HCT116 (cell line): ENCODE results near the gene MACROH2A1. TPM values are rescaled to one million over a fixed set of nuclear protein-coding genes. Genes with fewer than 3 reads are reported as not detected.

Experiments used
- ATAC-seq: fragments of 200-7000 bp; cut with Tn5 transposase; 2 replicates; pipeline ENCODE4 v1.9.1; 2020; ENCODE audit warnings: mild to moderate bottlenecking, moderate library complexity
- BruUV-seq: library from RNA; stranded (reverse); fragments of 400-500 nt; replicated peaks from 2 replicates; lab custom pipeline; 2021; lab: Mats Ljungman, UMichigan
- CTCF ChIA-PET: fragments of 300-600 bp; sonication (Branson Sonifier 250); formaldehyde crosslinking; loops from one replicate; lab custom pipeline; 2021; ENCODE audit warnings: antibody characterized with exemption; lab: Charles Lee
- POLR2A ChIA-PET: fragments of 300-600, 350-600 bp; sonication (Branson Sonifier 250); formaldehyde crosslinking; loops from one replicate; lab custom pipeline; 2021; ENCODE audit warnings: antibody characterized with exemption; lab: Charles Lee
- RAD21 ChIA-PET, 2 experiments: fragments of 300-600 bp; sonication (Branson Sonifier 250); formaldehyde crosslinking; loops; one replicate each; lab custom pipeline; 2023; ENCODE audit warnings: low total read pairs in 2 of 2; ENCODE audit not compliant: uncharacterized antibody in 2 of 2, unreplicated experiment in 2 of 2, low non-redundant PET in 1 of 2; lab: Charles Lee
- DNase-seq: peaks from one replicate; pipeline ENCODE4 v3.0.0-alpha.2; 2010; ENCODE audit warnings: low read depth, low spot score
- H2AFZ ChIP-seq: fragments of 200-600 bp; shearing (Covaris generic), sonication (generic); 2 replicates; pipeline ENCODE4 v1.6.1; 2017; ENCODE audit warnings: low read depth, mixed run types, mixed read lengths, antibody characterized with exemption, low read length; ENCODE audit not compliant: poor library complexity, severe bottlenecking
- H3K27ac ChIP-seq: 2 replicates; pipeline ENCODE4 v1.5.1; 2012; ENCODE audit warnings: low read depth, low read length
- H3K27me3 ChIP-seq: fragments of 200-600 bp; sonication (generic); 2 replicates; pipeline ENCODE4 v1.6.1; 2016; ENCODE audit warnings: mixed run types, low read length, mixed read lengths; ENCODE audit not compliant: insufficient read depth
- H3K36me3 ChIP-seq, 2 experiments: fragments of 200-500 bp in 1 of 2; fragments of 200-600 bp in 1 of 2; sonication (Bioruptor generic) in 1 of 2; sonication (generic) in 1 of 2; 2 replicates each; pipeline versions ENCODE4 v1.5.1 to v1.6.1; 2014 to 2016; ENCODE audit warnings: low read length in 2 of 2, inconsistent platforms in 1 of 2, mixed read lengths in 1 of 2, mixed run types in 1 of 2; ENCODE audit not compliant: insufficient read depth in 2 of 2, control insufficient read depth in 1 of 2
- H3K4me1 ChIP-seq, 2 experiments: fragments of 200-600 bp in 1 of 2; sonication (generic) in 1 of 2; 2 replicates each; pipeline versions ENCODE4 v1.5.1 to v1.6.1; 2012 to 2017; ENCODE audit warnings: low read length in 2 of 2, inconsistent platforms in 1 of 2, mild to moderate bottlenecking in 1 of 2, mixed read lengths in 1 of 2, mixed run types in 1 of 2, moderate library complexity in 1 of 2; ENCODE audit not compliant: insufficient read depth in 2 of 2, control insufficient read depth in 1 of 2
- H3K4me2 ChIP-seq: fragments of 200-600 bp; sonication (generic); 2 replicates; pipeline ENCODE4 v1.6.1; 2017; ENCODE audit warnings: mixed run types, low read length, mixed read lengths
- H3K4me3 ChIP-seq, 2 experiments: fragments of 200-600 bp in 1 of 2; sonication (generic) in 1 of 2; replicated peaks in 1 of 2; 2 replicates each; pipeline ENCODE4 v1.5.1; 2011 to 2016; ENCODE audit warnings: low read length in 2 of 2, control low read depth in 1 of 2, low read depth in 1 of 2, mild to moderate bottlenecking in 1 of 2, mixed read lengths in 1 of 2, mixed run types in 1 of 2
- H3K79me2 ChIP-seq: fragments of 200-600 bp; sonication (generic); 2 replicates; pipeline ENCODE4 v1.6.1; 2017; ENCODE audit warnings: mild to moderate bottlenecking, mixed run types, low read length, moderate library complexity, mixed read lengths; ENCODE audit not compliant: insufficient read depth
- H3K9ac ChIP-seq: fragments of 200-600 bp; sonication (generic); 2 replicates; pipeline ENCODE4 v1.6.1; 2016; ENCODE audit warnings: low read length, mixed read lengths
- H3K9me2 ChIP-seq: fragments of 200-600 bp; sonication (generic), shearing (Covaris generic); 2 replicates; pipeline ENCODE4 v1.6.1; 2017; ENCODE audit warnings: mixed run types, mild to moderate bottlenecking, moderate library complexity; ENCODE audit not compliant: insufficient read depth
- H3K9me3 ChIP-seq, 2 experiments: fragments of 200-500 bp in 1 of 2; fragments of 200-600 bp in 1 of 2; sonication (Bioruptor generic) in 1 of 2; sonication (generic) in 1 of 2; 2 replicates each; pipeline ENCODE4 v1.6.1; 2014 to 2017; ENCODE audit warnings: low read length in 2 of 2, mixed read lengths in 2 of 2, inconsistent platforms in 1 of 2, low read depth in 1 of 2, mild to moderate bottlenecking in 1 of 2, mixed run types in 1 of 2, moderate library complexity in 1 of 2; ENCODE audit not compliant: control insufficient read depth in 1 of 2, insufficient read depth in 1 of 2
- H4K20me1 ChIP-seq: fragments of 200-600 bp; sonication (generic), shearing (Covaris generic); 2 replicates; pipeline ENCODE4 v1.6.1; 2017; ENCODE audit warnings: mixed run types, mild to moderate bottlenecking, moderate library complexity; ENCODE audit not compliant: insufficient read depth
- ATF3 ChIP-seq: IDR thresholded peaks from 2 replicates; pipeline ENCODE4 v1.6.1; 2012
- CBX3 ChIP-seq: IDR thresholded peaks from 2 replicates; pipeline ENCODE4 v1.6.1; 2012; ENCODE audit warnings: low read depth
- ELF1 ChIP-seq: IDR thresholded peaks from 2 replicates; pipeline ENCODE4 v1.6.1; 2012; ENCODE audit warnings: low read depth, borderline replicate concordance
- EZH2 ChIP-seq: fragments of 200-600 bp; sonication (generic); IDR thresholded peaks from 2 replicates; pipeline ENCODE4 v1.6.1; 2017; ENCODE audit warnings: antibody characterized with exemption, mixed run types
- EZH2phosphoT487 ChIP-seq: fragments of 200-600 bp; IDR thresholded peaks from 2 replicates; pipeline ENCODE4 v1.6.1; 2018; ENCODE audit warnings: antibody characterized with exemption, borderline replicate concordance
- FOSL1 ChIP-seq: IDR thresholded peaks from 2 replicates; pipeline ENCODE4 v1.6.1; 2012; ENCODE audit warnings: low read depth
- JUND ChIP-seq: IDR thresholded peaks from 2 replicates; pipeline ENCODE4 v1.6.1; 2012
- POLR2AphosphoS5 ChIP-seq: IDR thresholded peaks from 2 replicates; pipeline ENCODE4 v1.6.1; 2011; ENCODE audit warnings: mild to moderate bottlenecking, low read depth, low read length, moderate library complexity
- RAD21 ChIP-seq: IDR thresholded peaks from 2 replicates; pipeline ENCODE4 v1.6.1; 2012; ENCODE audit warnings: low read depth, mild to moderate bottlenecking
- SIN3A ChIP-seq: IDR thresholded peaks from 2 replicates; pipeline ENCODE4 v1.6.1; 2012; ENCODE audit warnings: low read depth
- SRF ChIP-seq: IDR thresholded peaks from 2 replicates; pipeline ENCODE4 v1.6.1; 2012; ENCODE audit warnings: low read depth
- TCF7L2 ChIP-seq: IDR thresholded peaks from 2 replicates; pipeline ENCODE4 v1.7.0; 2011; ENCODE audit warnings: borderline replicate concordance, inconsistent platforms; ENCODE audit not compliant: insufficient read depth, insufficient read length; ENCODE audit errors: extremely low read depth
- ZBTB33 ChIP-seq: IDR thresholded peaks from 2 replicates; pipeline ENCODE4 v1.6.1; 2011; ENCODE audit warnings: mild to moderate bottlenecking, low read length, moderate library complexity; ENCODE audit not compliant: insufficient replicate concordance; ENCODE audit errors: extremely low read depth
- ZFX ChIP-seq: fragments of 450-650 bp; IDR thresholded peaks from 2 replicates; pipeline ENCODE4 v1.6.1; 2017
- ZNF274 ChIP-seq: fragments of 200-500 bp; sonication (Bioruptor generic); IDR thresholded peaks from 2 replicates; pipeline ENCODE4 v1.6.1; 2014; ENCODE audit warnings: mild to moderate bottlenecking, low read depth, low read length, inconsistent platforms
- intact Hi-C: fragments of 100-400 bp; cut with micrococcal nuclease; formaldehyde crosslinking; loops from 2 replicates; pipeline ENCODE4 v1.10.0; 2022
- total RNA-seq: library from RNA; stranded (reverse); gene quantifications from one replicate; pipeline ENCODE4 v1.2.1, GENCODE V29; 2021; ENCODE audit not compliant: unreplicated experiment
- TF ChIP-seq, protein P1 (sequence below): IDR thresholded peaks from 2 replicates; pipeline ENCODE4 v1.6.1; 2012; ENCODE audit warnings: low read depth
- TF ChIP-seq, protein P2 (sequence below), 3 experiments: fragments of 200-600 bp in 1 of 3; sonication (generic) in 1 of 3; IDR thresholded peaks in 2 of 3; conservative IDR thresholded peaks in 1 of 3; 2 replicates each; pipeline ENCODE4 v1.5.1; 2012 to 2017; ENCODE audit warnings: low read depth in 2 of 3, low read length in 2 of 3, antibody characterized with exemption in 1 of 3, borderline replicate concordance in 1 of 3, control low read depth in 1 of 3, mild to moderate bottlenecking in 1 of 3, mixed read lengths in 1 of 3, mixed run types in 1 of 3, moderate library complexity in 1 of 3; ENCODE audit not compliant: insufficient read depth in 1 of 3

MACROH2A1 gene
- total RNA-seq, 1 experiment from 2014 or later: 218 TPM

DNA sequence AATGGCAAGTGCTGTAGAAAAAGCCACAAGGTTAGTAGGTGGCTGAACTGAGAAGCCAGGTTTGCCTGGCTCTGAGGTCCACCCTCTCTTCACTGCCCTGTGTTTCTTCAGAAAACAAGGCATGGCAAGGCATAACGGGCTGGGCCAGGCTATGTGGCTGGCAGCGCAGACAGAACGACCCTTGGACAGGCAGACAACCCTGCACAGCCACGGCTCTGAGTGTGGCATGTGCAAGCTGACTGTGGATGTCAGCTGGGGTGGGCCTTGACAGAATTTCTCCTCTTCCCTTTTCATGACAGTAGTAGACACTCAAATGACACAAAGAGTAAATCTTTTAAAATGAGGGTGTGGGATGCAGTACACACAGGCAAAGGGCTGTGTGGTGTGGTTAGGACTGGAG, 81.7 kb downstream of the MACROH2A1 start:
- RAD21 ChIA-PET: no interaction called here
- H3K4me2 ChIP-seq: no peak overlapping the region
- H3K9ac ChIP-seq: no peak overlapping the region
- intact Hi-C loops: no loop called here
- no peaks in the 10 kb centered on the region for H4K20me1 ChIP-seq
- no TSS peak for BruUV-seq
- CTCF ChIA-PET: no interaction called here
- H3K36me3 ChIP-seq: no peaks in the 10 kb centered on the region
- H2AFZ ChIP-seq: no peak overlapping the region
- no peaks in the 10 kb centered on the region for H3K9me2 ChIP-seq
- TF ChIP-seq FOSL1 (no peak), CBX3 (no peak), ZNF274 (no peak), ATF3 (no peak), JUND (no peak), POLR2AphosphoS5 (no peak), SRF (no peak), RAD21 (no peak), ZFX (no peak), EZH2phosphoT487 (no peak), TCF7L2 (no peak), EZH2 (no peak), ZBTB33 (no peak), SIN3A (no peak), ELF1 (no peak)
- TF ChIP-seq, protein P1, sequence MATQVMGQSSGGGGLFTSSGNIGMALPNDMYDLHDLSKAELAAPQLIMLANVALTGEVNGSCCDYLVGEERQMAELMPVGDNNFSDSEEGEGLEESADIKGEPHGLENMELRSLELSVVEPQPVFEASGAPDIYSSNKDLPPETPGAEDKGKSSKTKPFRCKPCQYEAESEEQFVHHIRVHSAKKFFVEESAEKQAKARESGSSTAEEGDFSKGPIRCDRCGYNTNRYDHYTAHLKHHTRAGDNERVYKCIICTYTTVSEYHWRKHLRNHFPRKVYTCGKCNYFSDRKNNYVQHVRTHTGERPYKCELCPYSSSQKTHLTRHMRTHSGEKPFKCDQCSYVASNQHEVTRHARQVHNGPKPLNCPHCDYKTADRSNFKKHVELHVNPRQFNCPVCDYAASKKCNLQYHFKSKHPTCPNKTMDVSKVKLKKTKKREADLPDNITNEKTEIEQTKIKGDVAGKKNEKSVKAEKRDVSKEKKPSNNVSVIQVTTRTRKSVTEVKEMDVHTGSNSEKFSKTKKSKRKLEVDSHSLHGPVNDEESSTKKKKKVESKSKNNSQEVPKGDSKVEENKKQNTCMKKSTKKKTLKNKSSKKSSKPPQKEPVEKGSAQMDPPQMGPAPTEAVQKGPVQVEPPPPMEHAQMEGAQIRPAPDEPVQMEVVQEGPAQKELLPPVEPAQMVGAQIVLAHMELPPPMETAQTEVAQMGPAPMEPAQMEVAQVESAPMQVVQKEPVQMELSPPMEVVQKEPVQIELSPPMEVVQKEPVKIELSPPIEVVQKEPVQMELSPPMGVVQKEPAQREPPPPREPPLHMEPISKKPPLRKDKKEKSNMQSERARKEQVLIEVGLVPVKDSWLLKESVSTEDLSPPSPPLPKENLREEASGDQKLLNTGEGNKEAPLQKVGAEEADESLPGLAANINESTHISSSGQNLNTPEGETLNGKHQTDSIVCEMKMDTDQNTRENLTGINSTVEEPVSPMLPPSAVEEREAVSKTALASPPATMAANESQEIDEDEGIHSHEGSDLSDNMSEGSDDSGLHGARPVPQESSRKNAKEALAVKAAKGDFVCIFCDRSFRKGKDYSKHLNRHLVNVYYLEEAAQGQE: no peak
- TF ChIP-seq, protein P2, sequence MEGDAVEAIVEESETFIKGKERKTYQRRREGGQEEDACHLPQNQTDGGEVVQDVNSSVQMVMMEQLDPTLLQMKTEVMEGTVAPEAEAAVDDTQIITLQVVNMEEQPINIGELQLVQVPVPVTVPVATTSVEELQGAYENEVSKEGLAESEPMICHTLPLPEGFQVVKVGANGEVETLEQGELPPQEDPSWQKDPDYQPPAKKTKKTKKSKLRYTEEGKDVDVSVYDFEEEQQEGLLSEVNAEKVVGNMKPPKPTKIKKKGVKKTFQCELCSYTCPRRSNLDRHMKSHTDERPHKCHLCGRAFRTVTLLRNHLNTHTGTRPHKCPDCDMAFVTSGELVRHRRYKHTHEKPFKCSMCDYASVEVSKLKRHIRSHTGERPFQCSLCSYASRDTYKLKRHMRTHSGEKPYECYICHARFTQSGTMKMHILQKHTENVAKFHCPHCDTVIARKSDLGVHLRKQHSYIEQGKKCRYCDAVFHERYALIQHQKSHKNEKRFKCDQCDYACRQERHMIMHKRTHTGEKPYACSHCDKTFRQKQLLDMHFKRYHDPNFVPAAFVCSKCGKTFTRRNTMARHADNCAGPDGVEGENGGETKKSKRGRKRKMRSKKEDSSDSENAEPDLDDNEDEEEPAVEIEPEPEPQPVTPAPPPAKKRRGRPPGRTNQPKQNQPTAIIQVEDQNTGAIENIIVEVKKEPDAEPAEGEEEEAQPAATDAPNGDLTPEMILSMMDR (IDR thresholded peaks at IDR 0.05 in 2 of 3, conservative IDR thresholded peaks at IDR 0.05 in 1 of 3; ENCODE audit: borderline replicate concordance in 1 of 3, insufficient read depth in 1 of 3, low read depth in 2 of 3, low read length in 2 of 3): no peak
- no peaks in the 10 kb centered on the region for H3K9me3 ChIP-seq
- no peak for ATAC-seq
- H3K27me3 ChIP-seq: no peaks in the 10 kb centered on the region
- H3K4me3 ChIP-seq: no peak overlapping the region
- no peak for DNase-seq
- POLR2A ChIA-PET: no interaction called here
- H3K27ac ChIP-seq: no peak overlapping the region
- H3K4me1 ChIP-seq: no peaks in the 10 kb centered on the region
- H3K79me2 ChIP-seq: no peaks in the 10 kb centered on the region
